A549 (cell line): ENCODE data around the gene AKT1S1.

Source experiments
- CTCF ChIP-seq: fragments of >200 bp; sonication (Bioruptor Twin); formaldehyde crosslinking; IDR thresholded peaks from 3 replicates; pipeline ENCODE4 v1.5.1; 2016
- JUNB ChIP-seq: fragments of >200 bp; sonication (Bioruptor Twin); formaldehyde crosslinking; IDR thresholded peaks from 2 replicates; pipeline ENCODE4 v1.6.1; 2016
- KDM1A ChIP-seq: fragments of 200-600 bp; sonication (generic); IDR thresholded peaks from 2 replicates; pipeline ENCODE4 v1.6.1; 2016; ENCODE audit warnings: low read depth, mild to moderate bottlenecking
- PHF8 ChIP-seq: fragments of 200-600 bp; sonication (generic); IDR thresholded peaks from 2 replicates; pipeline ENCODE4 v1.6.1; 2016; ENCODE audit warnings: low read depth, mild to moderate bottlenecking, antibody characterized with exemption, moderate library complexity, borderline replicate concordance

- TF ChIP-seq CTCF (no peak), JUNB (no peak), KDM1A (peak; percentile 85; the same call in 1 of the 2 replicates), PHF8 (no peak)
Measured at GRCh38 chr19:49883094-49883493, 5.9 kb upstream of the AKT1S1 start.
